ENCODE measurements around the gene BMP15. TPM values are rescaled to one million over a fixed set of nuclear protein-coding genes. Genes with fewer than 3 reads are reported as not detected.

BMP15 gene
- total RNA-seq, 1 donor from 2014 or later = not detected

DNA sequence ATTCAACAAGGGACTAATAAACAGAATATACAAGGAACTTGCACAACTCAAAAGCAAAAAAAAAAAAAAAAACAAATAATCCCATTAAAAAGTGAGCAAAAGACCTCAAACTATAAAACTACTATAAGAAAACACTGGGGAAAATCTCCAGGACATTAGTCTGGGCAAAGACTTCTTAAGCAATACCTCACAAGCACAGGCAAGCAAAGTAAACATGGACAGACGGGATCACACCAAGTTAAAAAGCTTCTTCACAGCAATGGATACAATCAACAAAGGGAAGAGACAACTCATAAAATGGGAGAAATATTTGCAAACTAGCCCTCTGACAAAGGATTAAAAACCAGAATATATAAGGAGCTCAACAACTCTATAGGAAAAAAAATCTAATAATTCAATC lies 17.1 kb upstream of the BMP15 start:
- H3K4me3 ChIP-seq (ENCODE audit: insufficient read depth, low read depth, low read length) = no peak overlapping the region
- no peak for TF ChIP-seq EZH2 (IDR thresholded peaks at IDR 0.05; ENCODE audit: insufficient read depth, low read length)
- TF ChIP-seq, protein P1, sequence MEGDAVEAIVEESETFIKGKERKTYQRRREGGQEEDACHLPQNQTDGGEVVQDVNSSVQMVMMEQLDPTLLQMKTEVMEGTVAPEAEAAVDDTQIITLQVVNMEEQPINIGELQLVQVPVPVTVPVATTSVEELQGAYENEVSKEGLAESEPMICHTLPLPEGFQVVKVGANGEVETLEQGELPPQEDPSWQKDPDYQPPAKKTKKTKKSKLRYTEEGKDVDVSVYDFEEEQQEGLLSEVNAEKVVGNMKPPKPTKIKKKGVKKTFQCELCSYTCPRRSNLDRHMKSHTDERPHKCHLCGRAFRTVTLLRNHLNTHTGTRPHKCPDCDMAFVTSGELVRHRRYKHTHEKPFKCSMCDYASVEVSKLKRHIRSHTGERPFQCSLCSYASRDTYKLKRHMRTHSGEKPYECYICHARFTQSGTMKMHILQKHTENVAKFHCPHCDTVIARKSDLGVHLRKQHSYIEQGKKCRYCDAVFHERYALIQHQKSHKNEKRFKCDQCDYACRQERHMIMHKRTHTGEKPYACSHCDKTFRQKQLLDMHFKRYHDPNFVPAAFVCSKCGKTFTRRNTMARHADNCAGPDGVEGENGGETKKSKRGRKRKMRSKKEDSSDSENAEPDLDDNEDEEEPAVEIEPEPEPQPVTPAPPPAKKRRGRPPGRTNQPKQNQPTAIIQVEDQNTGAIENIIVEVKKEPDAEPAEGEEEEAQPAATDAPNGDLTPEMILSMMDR (IDR thresholded peaks at IDR 0.05; ENCODE audit: insufficient read depth, low read depth, low read length) = no peak
- no peak overlapping the region for H3K4me3 Mint-ChIP-seq (ENCODE audit: unreplicated experiment)
- H3K9me3 Mint-ChIP-seq (ENCODE audit: unreplicated experiment) = no peaks in the 10 kb centered on the region
- DNase-seq (ENCODE audit: low read depth) (no peak), FAIRE-seq (no peak)
- no peaks in the 10 kb centered on the region for H3K36me3 Mint-ChIP-seq (ENCODE audit: low read depth, unreplicated experiment)
- no peaks in the 10 kb centered on the region for H3K27me3 ChIP-seq (ENCODE audit: insufficient read depth, low read length)
- no peak overlapping the region for H2AFZ ChIP-seq (ENCODE audit: low read depth, low read length)
- H4K20me1 ChIP-seq (ENCODE audit: insufficient read depth, low read length) = no peaks in the 10 kb centered on the region
- H3K4me1 ChIP-seq (ENCODE audit: insufficient read depth, low read length) = no peaks in the 10 kb centered on the region
- no peak overlapping the region for H3K27ac ChIP-seq (ENCODE audit: low read depth, low read length)
- no peaks in the 10 kb centered on the region for H3K79me2 ChIP-seq (ENCODE audit: insufficient read depth, low read length)
- H3K4me1 Mint-ChIP-seq (ENCODE audit: low read depth, unreplicated experiment) = no peaks in the 10 kb centered on the region
- no peak overlapping the region for H3K27ac Mint-ChIP-seq (ENCODE audit: unreplicated experiment)
- no peak overlapping the region for H3K9ac ChIP-seq (ENCODE audit: low read length)
- no peaks in the 10 kb centered on the region for H3K9me3 ChIP-seq (ENCODE audit: insufficient read depth, low read depth, low read length)
- no peaks in the 10 kb centered on the region for H3K36me3 ChIP-seq (ENCODE audit: insufficient read depth, low read length)
- H3K27me3 Mint-ChIP-seq (ENCODE audit: low read depth, unreplicated experiment) = no peaks in the 10 kb centered on the region
- H3K4me2 ChIP-seq (ENCODE audit: low read length) = no peak overlapping the region

DNA sequence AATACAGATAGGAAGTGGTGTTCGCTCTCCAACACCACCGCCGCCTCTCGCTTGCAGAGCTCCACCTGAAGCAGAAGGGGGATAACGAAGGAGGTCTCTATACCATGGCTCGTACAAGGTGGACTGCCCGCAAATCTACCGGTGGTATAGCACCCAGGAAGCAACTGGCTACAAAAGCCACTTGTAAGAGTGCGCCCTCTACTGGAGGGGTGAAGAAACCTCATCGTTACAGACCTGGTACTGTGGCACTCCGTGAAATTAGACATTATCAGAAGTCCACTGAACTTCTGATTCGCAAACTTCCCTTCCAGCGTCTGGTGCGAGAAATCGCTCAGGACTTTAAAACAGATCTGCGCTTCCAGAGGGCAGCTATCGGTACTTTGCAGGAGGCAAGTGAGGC lies 5.2 kb upstream of the BMP15 start:
- Histone ChIP-seq H3K9me3 (ENCODE audit: insufficient read depth, low read depth, low read length) (no peaks in the 10 kb centered on the region), H3K27ac (ENCODE audit: low read depth, low read length) (no peak overlapping the region), H4K20me1 (ENCODE audit: insufficient read depth, low read length) (no peaks in the 10 kb centered on the region), H3K79me2 (ENCODE audit: insufficient read depth, low read length) (no peaks in the 10 kb centered on the region), H3K36me3 (ENCODE audit: insufficient read depth, low read length) (no peaks in the 10 kb centered on the region), H3K4me3 (ENCODE audit: insufficient read depth, low read depth, low read length) (no peak overlapping the region), H2AFZ (ENCODE audit: low read depth, low read length) (no peak overlapping the region), H3K9ac (ENCODE audit: low read length) (no peak overlapping the region), H3K4me2 (ENCODE audit: low read length) (no peak overlapping the region), H3K4me1 (ENCODE audit: insufficient read depth, low read length) (no peaks in the 10 kb centered on the region), H3K27me3 (ENCODE audit: insufficient read depth, low read length) (no peaks in the 10 kb centered on the region)
- DNase-seq (ENCODE audit: low read depth) = no peak
- H3K27me3 Mint-ChIP-seq (ENCODE audit: low read depth, unreplicated experiment) = no peaks in the 10 kb centered on the region
- H3K36me3 Mint-ChIP-seq (ENCODE audit: low read depth, unreplicated experiment) = no peaks in the 10 kb centered on the region
- no peaks in the 10 kb centered on the region for H3K4me1 Mint-ChIP-seq (ENCODE audit: low read depth, unreplicated experiment)
- no peak for FAIRE-seq
- no peak for TF ChIP-seq EZH2 (IDR thresholded peaks at IDR 0.05; ENCODE audit: insufficient read depth, low read length)
- TF ChIP-seq, protein P1 (IDR thresholded peaks at IDR 0.05; ENCODE audit: insufficient read depth, low read depth, low read length) = no peak
- H3K27ac Mint-ChIP-seq (ENCODE audit: unreplicated experiment) = no peak overlapping the region
- no peaks in the 10 kb centered on the region for H3K9me3 Mint-ChIP-seq (ENCODE audit: unreplicated experiment)
- H3K4me3 Mint-ChIP-seq (ENCODE audit: unreplicated experiment) = no peak overlapping the region

DNA sequence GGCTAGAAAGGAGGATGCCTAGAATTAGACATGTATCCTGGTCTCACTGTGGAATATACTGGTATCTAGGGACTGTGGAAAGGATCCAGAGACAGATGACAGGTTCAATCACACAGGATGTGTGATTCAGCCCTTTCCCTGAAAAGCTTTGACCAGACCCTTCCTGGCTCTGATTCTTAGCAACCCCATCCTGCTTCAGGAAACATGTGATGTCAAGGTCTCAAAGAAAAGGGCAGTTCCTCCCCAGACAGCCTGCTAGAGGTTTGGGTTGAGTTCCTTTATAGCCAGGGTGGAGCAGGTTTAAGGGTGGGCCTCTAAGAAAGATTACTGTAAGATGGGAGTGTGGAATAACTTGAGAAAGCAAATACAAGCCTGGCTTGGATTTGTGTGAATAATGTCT lies 3.0 kb downstream of the BMP15 start:
- no peak overlapping the region for H2AFZ ChIP-seq (ENCODE audit: low read depth, low read length)
- no peaks in the 10 kb centered on the region for H3K9me3 Mint-ChIP-seq (ENCODE audit: unreplicated experiment)

More for the DNA sequence above, 3.0 kb downstream of the BMP15 start:
- Histone ChIP-seq H3K4me2 (ENCODE audit: low read length) (no peak overlapping the region), H3K79me2 (ENCODE audit: insufficient read depth, low read length) (no peaks in the 10 kb centered on the region), H3K4me3 (ENCODE audit: insufficient read depth, low read depth, low read length) (no peak overlapping the region), H3K36me3 (ENCODE audit: insufficient read depth, low read length) (no peaks in the 10 kb centered on the region), H3K4me1 (ENCODE audit: insufficient read depth, low read length) (no peaks in the 10 kb centered on the region), H3K9me3 (ENCODE audit: insufficient read depth, low read depth, low read length) (no peaks in the 10 kb centered on the region), H3K9ac (ENCODE audit: low read length) (no peak overlapping the region), H3K27me3 (ENCODE audit: insufficient read depth, low read length) (no peaks in the 10 kb centered on the region), H4K20me1 (ENCODE audit: insufficient read depth, low read length) (no peaks in the 10 kb centered on the region), H3K27ac (ENCODE audit: low read depth, low read length) (no peak overlapping the region)
- Mint-ChIP-seq H3K27me3 (ENCODE audit: low read depth, unreplicated experiment) (peaks cover 1% of the 10 kb centered on the region), H3K27ac (ENCODE audit: unreplicated experiment) (no peak overlapping the region), H3K4me3 (ENCODE audit: unreplicated experiment) (no peak overlapping the region), H3K4me1 (ENCODE audit: low read depth, unreplicated experiment) (no peaks in the 10 kb centered on the region), H3K36me3 (ENCODE audit: low read depth, unreplicated experiment) (no peaks in the 10 kb centered on the region)
- no peak for TF ChIP-seq EZH2 (IDR thresholded peaks at IDR 0.05; ENCODE audit: insufficient read depth, low read length)
- TF ChIP-seq, protein P1 (IDR thresholded peaks at IDR 0.05; ENCODE audit: insufficient read depth, low read depth, low read length) = no peak
- FAIRE-seq = peak; percentile 59
- no peak for DNase-seq (ENCODE audit: low read depth)
